ENCODE measurements around the gene POLR3A.
"Not testable (repeated sequence)": the region's sequence is repeated elsewhere in the genome, so short reads cannot be mapped to it uniquely, and the experiment has no call there.

POLR3A gene

GRCh38 chr10:78029269-78030226 is at the start of gene POLR3A:
Gene POLR3A, minus strand, starts transcription at chr10:78029515. Its CDS starts 108 bp downstream, at chr10:78029407.
- DNase-seq (ENCODE audit: low read depth in 2 of 3, low spot score in 1 of 3) = peak; percentile 87 to 89 (median 88)

DNA sequence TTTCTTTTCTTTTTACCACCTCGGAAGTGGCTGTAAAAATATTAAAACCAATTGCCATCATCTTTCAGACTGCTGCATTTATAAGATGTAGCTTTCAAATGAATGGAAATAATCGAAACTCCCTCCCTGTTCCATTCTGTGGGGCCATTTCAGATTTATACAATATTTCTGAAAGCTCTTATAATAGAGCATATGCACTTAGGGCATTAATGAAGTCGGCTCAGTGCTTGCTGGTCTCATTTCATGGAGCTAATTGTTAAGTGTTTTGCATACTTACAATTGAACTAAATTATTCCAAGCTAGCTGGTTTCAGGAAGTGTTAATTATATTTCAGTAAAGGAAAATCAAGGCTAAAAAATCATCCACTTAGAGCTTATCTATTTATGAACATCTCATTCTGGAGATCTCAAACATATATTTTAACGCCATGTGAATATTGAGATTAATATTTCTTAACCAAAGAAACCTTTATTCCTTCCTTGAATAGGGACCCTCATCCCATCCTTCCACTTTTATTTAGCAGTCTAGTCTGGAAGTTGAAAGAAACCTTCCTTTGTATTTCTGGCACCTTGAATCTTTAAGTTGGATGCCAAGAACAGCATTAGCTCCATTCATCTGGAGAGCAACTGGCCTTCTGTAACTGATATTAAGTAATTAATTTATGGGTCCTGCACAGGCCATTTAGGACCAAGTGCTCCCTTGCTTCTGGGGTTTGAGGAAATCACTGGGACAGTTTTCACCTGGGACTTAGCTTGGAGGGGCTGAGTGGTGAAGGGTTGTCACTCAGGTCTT is 49.4 kb upstream of the POLR3A start:
- DNase-seq (ENCODE audit: low read depth in 2 of 3, low spot score in 1 of 3) = no peak

GRCh38 chr10:78075806-78076205 is 46.5 kb upstream of the POLR3A start:
- DNase-seq (ENCODE audit: low read depth in 2 of 3, low spot score in 1 of 3) = not testable (repeated sequence)

DNA sequence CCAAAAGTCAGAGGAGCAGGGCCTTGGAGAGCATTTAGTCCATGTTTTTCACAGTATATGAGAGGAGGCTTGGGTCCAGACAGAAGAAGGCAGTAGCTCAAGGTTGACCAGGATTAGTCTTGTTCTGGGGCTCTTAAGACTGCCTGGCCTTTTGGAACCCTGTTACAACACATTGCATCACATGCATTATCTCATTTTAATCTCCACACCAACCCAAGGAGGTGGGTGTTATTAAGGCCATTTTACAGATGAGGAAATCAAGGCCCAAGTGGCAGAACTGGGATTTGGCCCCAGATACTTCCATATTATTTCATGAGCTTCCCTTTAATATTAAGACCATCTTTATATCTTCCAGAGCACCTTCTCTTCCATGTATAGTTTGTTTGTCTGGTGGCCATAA is 43.2 kb upstream of the POLR3A start:
- no peak for DNase-seq (ENCODE audit: low read depth in 2 of 3, low spot score in 1 of 3)

DNA sequence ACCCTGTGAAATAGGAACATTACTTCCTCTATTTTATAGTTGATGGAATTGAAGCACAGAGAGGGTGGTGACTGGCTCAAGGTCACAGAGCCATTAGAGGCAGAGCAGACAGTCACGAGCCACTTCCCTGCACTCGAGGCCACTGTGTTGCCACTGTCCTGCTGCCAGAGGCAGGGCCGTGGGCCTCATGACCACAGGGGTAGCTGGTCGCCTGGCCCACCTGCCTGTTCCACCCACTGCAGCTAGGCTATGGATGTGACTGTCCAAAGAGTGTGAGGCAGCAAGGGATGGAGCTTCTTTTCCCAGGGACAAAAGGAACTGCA is 42.5 kb upstream of the POLR3A start:
- no peak for DNase-seq (ENCODE audit: low read depth in 2 of 3, low spot score in 1 of 3)

DNA sequence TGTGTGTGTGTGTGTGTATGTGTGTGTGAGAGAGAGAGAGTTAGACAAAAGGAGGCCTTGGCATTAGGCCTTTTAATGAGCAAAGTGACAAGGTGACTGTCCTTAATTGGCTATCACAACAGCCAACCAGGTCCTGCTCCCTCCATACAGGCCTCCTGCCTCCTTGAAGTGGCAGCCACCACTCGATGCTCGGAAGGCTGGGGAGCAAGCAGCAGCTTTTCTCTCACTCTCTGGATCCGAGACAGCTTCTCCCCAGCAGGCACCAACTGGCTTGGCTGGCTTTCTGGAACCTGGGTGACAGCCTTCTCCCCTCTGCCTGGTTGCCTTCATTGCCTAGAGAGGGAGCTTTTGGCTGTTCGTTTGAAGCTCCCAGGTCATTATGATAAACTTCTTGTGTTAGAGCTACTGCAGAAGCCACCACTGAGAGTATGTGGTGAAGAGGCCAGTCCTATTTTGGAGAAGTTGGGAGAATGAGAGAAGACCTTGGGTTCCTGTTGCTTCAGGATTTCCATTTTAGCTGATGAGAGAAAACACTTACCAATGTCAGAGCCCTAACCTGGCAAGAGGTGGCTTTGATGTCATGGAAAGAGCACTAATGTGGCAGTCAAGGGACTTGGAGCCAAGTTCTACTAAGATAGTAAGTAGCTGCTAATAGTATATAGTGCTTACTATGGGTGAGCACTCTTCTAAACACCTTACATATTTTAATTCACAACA is 42.0 kb upstream of the POLR3A start:
- DNase-seq (ENCODE audit: low read depth in 2 of 3, low spot score in 1 of 3) = no peak

DNA sequence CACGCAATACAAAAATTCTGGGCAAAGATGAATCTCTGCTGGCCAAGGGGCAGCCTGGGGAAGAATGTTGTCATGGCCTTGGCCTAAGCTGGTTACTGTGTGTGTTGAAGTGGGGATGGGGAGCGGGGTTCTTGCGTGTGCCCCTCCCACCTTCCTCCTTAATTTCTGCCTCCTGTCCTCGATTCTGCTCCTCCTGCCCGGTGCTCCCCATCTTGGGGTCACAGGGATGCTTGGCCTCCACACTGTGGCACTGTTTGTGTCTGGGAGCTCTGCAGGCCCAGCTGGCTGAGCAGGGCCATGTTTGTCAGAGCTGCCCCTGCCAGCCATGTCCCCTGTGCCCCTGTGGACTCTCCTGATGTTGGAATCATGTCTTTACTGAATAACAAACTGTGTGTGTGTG is 41.4 kb upstream of the POLR3A start:
- DNase-seq (ENCODE audit: low read depth in 2 of 3, low spot score in 1 of 3) = no peak

GRCh38 chr10:78070064-78070463 is 40.7 kb upstream of the POLR3A start:
- DNase-seq (ENCODE audit: low read depth in 2 of 3, low spot score in 1 of 3) = not testable (repeated sequence)

DNA sequence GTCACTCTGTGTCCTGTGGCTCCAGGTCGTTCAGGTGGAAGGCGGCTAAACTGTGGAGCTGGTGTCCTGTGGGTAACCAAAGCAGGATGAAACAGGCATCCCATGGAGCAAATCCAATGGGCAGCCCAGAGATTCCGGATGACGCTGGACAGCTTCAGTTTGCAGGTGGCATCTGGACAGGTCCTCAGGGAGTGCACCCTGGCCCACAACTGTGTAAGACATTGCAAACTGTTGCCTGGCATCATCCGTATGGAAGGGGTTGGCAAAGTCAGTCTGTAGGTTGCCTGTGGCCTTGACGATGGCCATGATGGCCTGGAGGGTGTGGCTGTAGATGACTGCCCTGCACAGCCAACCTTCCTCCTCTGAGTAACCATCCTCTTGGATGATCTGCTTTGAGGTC is 39.8 kb upstream of the POLR3A start:
- no peak for DNase-seq (ENCODE audit: low read depth in 2 of 3, low spot score in 1 of 3)

GRCh38 chr10:78066728-78067430 is 37.6 kb upstream of the POLR3A start:
- no peak for DNase-seq (ENCODE audit: low read depth in 2 of 3, low spot score in 1 of 3)

DNA sequence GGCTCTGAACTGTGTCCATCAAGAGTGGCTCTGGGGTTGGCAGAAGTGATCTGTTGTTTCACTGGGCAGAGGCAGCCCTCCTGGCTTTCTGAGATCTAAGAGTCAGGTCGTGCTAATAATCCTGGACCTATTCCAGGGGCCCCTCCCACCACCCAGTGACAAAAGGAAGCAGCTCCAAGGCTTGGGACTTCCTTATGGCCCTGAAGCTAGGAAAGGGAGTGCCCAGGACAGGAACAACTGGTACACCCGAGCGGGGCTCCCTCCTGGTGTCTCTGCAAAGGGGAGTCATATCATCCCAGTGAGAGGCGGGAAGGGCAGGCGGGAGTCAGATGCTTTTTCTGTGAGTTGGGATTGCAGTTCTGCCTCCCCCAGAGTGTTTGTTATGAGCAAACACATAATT is 36.7 kb upstream of the POLR3A start:
- DNase-seq (ENCODE audit: low read depth in 2 of 3, low spot score in 1 of 3) = no peak

DNA sequence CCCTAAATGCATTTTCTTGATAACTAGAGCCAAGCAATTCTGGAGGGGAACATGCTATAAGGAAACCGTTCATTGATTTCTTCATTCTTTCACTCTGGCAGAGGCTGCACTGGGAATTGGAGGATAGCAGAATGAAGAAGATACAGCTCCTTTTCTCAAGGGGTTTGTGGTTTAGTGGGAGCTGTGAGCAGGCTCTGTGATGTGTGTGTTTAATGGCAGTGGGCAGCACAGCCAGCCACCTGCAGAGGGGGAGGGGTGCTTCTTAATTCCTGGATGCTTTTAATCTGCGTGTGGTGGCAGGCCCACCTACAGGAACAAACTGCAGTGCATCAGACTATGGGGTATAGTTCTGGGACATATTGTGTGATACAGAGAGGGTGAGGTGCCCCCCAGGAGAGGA is 36.3 kb upstream of the POLR3A start:
- DNase-seq (ENCODE audit: low read depth in 2 of 3, low spot score in 1 of 3) = no peak

GRCh38 chr10:78064919-78065318 is 35.6 kb upstream of the POLR3A start:
- not testable (repeated sequence) for DNase-seq (ENCODE audit: low read depth in 2 of 3, low spot score in 1 of 3)

- DNase-seq (ENCODE audit: low read depth in 2 of 3, low spot score in 1 of 3) = no peak
Measured at GRCh38 chr10:78063236-78063635, 33.9 kb upstream of the POLR3A start.

DNA sequence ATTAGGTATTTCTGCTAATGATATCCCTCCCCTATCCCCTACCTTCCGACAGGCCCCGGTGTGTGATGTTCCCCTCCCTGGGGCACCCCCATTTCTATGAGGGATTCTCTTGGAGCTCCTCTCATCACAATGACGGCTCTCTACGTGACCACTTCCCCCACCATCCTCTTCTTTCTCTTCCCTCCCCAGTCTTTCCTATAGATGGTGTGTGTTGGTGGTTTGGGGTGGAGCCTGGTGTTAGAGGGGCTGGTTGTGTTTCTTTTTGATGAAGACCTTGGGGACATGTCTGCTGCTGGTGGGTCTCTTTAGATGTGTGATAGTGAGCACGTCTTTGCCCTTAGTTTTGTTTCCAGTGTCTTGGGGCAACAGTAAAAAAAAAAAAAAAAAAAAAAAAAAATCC is 33.0 kb upstream of the POLR3A start:
- DNase-seq (ENCODE audit: low read depth in 2 of 3, low spot score in 1 of 3) = no peak

DNA sequence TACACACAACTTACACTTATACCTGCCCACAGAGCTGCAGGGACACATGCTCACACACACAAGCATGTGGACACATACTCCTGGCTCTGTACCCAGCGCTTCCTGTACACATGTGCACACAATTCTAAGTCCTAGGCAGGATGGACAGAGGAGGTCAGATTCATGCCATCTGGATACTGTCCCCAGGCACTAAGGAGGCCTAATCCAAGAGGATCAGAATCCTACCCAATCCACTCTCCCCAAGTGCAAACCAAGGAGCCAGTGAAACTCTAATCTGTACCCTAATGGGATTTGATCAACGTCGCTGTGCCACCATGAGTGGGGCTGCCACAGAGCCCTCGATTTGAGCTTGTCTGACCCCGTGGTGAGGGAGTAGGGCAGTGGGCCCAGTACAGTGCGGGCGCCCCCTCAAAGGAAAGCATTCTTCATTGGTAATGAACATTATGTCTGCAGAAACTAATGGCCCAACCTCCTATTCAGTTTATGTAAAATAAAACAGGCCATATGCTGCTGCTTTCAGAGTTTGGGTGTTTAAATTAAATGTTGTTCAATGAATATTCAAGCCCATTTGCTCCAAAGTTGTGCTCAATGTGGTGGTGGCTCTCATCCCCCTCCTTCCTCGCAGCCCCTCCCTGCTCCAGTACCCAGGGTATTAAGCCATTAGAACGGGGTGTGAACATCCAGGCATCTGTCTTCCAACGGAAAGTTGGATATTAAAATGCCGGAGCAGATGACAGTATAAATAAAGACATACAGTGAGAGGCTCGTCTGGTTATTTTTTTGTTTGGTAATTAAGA is 30.8 kb upstream of the POLR3A start:
- DNase-seq (ENCODE audit: low read depth in 2 of 3, low spot score in 1 of 3) = no peak

DNA sequence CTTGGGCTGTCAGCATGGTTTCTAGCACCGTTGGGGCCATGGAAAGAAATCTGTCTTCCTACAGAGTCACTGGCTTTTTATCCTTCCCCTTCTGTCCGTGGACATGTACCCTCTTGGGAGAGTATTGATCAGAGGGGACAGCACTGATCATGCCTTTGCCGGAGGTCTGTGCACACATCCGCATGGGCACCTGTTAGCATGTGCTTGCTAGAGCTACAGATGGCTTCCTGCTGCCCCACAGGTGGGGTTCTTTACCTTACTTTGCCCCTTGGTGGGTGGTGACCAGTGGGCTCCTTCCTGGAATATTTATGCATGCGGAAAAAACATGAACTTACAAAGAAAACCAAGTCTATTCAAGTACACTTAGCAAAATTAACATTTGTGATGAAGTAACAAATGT is 29.2 kb upstream of the POLR3A start:
- no peak for DNase-seq (ENCODE audit: low read depth in 2 of 3, low spot score in 1 of 3)

- DNase-seq (ENCODE audit: low read depth in 2 of 3, low spot score in 1 of 3) = no peak
Measured at GRCh38 chr10:78053211-78053868, 24.0 kb upstream of the POLR3A start.

DNA sequence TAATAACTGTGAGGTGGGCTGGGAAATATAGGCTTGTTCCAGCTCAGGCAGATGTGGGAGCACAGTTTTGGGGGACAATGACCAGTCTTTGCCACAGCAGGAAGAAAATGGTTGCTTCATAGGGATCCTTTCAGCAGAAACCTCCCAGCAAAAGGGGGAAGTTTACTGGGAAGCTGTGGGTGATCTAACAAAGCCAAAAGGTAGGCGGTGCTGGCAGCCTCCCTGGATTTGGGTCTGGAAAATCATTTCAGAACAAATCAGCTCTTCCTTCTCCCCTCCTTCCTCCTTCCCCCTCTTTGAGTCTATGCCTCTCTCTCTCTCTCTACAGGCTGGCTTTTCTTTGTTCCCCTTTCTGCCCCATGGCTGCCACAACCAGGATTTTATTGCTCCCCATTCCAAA is 20.5 kb upstream of the POLR3A start:
- no peak for DNase-seq (ENCODE audit: low read depth in 2 of 3, low spot score in 1 of 3)

Data from stimulated activated CD4-positive, alpha-beta T cell treated with anti-CD3 and anti-CD28 coated beads, Interleukin-12 subunit alpha, Interleukin-12 subunit beta, amount 100 ng/mL, for 48 hours (primary cell).